T-helper 22 cell (primary cell): ENCODE results near the gene IGF2BP3.

Source experiments
- DNase-seq: peaks from one replicate; pipeline ENCODE4 v3.0.0-alpha.2; 2020; ENCODE audit warnings: low read depth

IGF2BP3 gene

GRCh38 chr7:23472046-23472445 is 1.8 kb upstream of the IGF2BP3 start:
- DNase-seq: no peak

GRCh38 chr7:23471106-23471859 is 992 bp upstream of the IGF2BP3 start:
- no peak for DNase-seq

- DNase-seq: no peak
Observed at GRCh38 chr7:23469961-23470250, 385 bp downstream of the IGF2BP3 start.

DNA sequence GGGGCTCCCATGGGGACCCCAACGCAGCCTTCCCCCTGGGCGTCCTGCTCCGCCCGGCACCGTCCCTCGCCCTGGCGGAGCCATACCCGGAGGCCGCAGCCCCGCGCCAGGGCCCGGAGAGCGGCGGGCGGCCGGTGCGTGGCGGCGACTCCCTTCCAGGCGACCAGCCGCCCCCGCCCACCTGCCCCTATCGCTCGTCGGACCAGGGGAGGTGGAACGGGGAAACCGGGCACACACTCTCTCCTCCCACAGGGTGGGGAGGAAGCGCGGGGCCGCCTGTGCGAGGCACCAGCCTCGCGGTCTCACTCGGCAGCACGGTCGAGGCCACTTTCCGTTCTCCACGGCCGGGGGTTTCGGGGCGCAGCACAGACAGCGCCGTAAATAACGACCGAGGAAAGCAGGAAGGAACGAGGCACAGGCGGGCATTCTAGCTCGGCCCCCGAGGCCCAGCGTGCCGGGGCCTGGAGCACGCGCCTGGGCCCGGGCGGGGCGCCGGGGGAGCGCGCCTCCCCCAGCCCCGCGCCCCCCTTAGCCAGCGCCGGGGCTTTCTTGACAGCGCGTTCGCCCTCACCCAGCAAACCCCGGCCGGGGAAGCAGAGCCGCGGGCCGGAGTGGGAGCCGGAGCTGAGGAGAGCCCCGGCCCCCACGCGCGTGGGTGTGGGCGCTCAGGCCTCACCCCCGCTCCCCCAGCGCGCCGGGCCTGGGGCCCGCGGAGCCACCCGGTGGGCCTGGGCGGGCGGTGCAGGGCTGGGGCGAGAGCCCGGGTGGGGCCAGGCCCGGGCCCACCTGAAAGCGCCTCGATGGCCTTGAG is 936 bp downstream of the IGF2BP3 start:
- no peak for DNase-seq

DNA sequence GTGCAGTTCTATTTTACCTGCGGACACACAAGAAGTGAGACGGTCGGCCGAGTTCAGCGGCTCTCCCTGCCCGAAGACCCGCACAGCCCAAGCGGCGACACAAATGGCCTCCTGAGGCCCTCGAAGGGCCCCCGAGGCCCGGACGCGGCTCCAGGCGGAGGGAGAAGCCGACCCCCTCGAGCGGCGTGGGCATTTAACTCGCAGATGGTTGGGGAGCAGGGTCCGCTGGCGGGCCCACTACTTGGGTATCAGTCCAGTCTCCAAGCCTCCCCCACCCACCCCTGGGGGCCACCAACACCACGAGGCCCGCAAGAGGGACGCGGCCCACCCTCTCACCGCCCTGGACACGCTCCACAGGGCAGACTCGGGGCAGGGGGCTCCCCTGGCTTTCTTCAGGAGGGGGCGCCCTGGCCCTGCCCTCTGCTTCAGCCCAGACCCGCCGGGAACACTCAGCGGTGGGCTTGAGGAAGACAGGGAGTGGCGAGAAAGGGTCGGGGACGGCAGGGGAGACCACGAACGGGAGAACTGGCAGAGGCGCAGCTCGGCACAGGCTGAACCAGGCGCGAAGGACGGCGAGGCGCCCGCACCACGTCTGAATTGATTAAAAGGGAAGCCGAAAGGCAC is 1.7 kb downstream of the IGF2BP3 start:
- DNase-seq: no peak

DNA sequence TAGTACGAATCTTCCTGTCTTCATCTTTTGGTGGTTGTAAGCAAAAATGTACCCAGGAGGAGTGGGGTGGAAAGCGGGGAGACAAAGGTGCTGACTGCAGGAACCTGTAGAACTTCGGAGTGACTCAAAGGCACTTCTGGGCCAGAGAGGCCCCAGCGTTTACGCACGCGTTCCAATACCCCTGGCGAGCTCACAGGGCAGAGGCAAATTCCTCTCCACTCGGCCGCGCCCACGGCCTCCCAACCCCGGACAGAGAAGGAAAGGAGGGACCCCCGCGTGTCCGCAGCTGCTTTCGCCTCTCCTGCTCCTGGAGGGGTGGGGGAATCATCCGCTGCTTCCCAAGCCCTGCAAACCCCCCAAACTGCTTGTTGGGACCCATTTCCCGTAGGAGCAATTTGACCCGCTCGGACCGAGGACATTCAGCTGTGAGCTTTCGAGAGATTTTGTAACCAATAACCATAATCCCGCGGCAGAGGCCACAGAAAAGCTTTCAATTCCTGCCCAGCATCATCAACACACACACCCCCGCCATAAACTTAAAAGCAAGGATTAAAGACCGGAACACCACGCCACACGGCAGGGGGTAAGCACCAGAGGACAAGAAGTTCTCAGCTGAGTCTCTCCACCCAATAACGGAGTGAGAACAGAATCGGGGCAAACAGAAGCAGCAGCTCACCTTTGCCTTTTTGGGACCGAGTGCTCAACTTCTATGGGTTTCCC is 2.3 kb downstream of the IGF2BP3 start:
- DNase-seq: no peak

DNA sequence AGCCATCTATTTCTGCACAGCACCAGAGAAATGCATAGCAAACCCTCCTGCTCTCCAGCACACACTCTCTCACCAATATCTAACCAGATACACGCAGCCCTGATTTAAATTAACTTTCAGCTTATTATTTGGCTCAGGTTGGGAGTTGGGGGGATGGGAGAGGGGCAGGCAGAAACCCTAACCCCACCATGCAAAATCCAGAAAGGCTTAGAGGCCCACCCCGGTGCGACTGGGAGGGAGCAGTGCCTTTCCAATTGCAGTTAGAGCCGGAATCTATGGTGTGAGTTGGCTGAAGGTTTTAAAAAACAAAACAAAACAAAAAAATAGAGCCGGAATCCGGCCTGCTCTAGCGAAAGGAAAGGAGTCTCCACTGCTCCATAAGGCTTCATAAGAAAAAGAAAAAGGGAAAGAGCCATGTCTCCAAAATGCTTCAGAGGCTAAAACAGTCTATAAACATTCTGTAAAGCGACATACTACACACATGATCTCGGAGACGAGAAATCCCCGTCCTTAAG is 2.9 kb downstream of the IGF2BP3 start:
- no peak for DNase-seq

GRCh38 chr7:23462846-23463245 is 7.4 kb downstream of the IGF2BP3 start:
- DNase-seq: no peak

- no peak for DNase-seq
Observed at GRCh38 chr7:23458044-23458443, 12.2 kb downstream of the IGF2BP3 start.

GRCh38 chr7:23456093-23456492 is 14.2 kb downstream of the IGF2BP3 start:
- DNase-seq: no peak

GRCh38 chr7:23454881-23455526 is 15.3 kb downstream of the IGF2BP3 start:
- DNase-seq: no peak

- no peak for DNase-seq
Observed at GRCh38 chr7:23450518-23450917, 19.8 kb downstream of the IGF2BP3 start.

DNA sequence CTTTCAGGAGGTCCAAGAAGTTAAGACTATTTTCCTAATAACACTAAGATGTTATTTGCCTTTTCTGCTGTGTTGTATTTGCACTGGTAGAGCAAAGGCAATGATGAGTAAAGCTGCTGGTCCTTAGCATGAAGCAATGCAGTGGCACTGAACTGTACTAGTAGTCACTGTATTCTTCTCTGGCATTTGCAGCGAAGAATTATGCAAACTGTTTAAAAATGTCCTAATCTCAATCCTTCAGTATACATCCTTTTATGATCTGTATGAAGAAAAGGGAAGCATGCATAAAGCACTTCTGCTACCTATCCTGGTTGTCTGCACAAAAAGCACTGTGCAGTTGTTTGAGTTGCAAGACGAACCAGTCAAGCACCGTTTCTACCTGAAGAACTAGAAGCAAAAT is 20.4 kb downstream of the IGF2BP3 start:
- DNase-seq: no peak

- DNase-seq: no peak
Observed at GRCh38 chr7:23445326-23445725, 25.0 kb downstream of the IGF2BP3 start.

DNA sequence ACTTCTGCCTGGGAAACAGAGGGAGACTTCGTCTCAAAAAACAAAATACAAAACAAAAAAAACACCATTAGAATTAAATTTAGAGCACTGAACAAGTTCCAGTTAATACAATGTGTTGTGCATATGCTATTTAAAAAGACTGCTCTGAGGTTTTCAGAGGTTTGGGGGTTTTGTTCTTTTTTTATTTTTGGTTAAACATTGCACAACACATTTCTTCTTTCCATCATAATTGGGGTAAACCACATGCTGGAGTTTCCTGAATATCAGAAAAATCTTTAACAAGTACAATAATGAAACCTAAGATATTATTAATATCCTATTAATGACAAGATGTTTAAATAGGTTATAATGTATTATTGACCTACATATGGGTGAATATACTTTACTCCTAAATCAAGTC is 26.3 kb downstream of the IGF2BP3 start:
- DNase-seq: no peak

DNA sequence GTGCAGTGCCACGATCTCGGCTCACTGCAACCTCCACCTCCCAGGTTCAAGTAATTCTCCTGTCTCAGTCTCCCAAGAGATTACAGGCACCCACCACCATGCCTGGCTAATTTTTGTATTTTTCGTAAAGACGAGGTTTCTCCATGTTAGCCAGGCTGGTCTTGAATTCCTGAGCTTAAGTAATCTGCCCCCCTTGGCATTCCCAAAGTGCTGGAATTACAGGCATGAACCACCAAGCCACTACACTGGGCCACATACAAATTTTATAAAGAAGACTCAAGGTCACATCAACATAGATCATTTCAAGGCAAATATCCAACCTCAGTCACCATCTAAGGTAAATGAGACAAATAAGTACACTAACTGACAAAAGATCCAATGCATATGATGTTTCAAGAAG is 32.1 kb downstream of the IGF2BP3 start:
- DNase-seq: no peak

DNA sequence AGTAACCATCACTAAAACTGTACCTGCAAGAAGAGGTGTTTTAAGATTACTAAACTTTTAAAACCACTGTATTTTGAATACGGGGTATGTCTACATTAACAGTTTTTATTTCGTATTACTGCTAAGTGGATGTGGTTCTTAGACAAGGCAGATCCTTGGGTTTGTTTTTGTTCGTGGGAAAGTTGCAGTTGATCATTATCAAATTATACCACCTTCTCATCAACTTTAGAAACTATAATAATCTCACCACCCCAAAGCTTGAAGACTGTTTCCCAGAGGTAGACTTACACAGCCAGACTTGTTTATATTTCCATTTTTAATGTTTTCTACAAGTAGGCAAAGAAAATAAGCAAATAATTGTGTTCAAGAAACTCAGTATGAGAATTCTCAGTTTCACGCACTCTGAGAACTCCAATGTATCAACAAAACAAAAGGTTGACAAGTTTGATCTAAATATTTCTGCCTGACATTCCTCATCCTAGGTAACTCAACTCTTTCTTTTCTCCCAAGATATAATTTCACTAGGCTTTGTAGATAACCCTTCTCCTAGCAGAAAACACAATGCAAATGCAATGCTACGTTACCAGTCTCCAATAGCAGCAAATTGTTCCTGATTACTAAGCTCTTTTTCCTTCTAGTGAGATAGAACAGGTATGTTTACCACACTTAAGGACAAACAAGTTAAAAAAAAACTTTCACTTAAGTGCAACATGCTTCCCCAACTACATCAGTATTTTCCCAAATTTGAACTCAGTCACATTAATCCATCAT is 36.0 kb downstream of the IGF2BP3 start:
- DNase-seq: no peak

GRCh38 chr7:23431702-23432199 is 38.5 kb downstream of the IGF2BP3 start:
- DNase-seq: no peak

GRCh38 chr7:23430893-23431259 is 39.4 kb downstream of the IGF2BP3 start:
- no peak for DNase-seq

- DNase-seq: no peak
Observed at GRCh38 chr7:23426876-23427275, 43.4 kb downstream of the IGF2BP3 start.

GRCh38 chr7:23422909-23423308 is 47.4 kb downstream of the IGF2BP3 start:
- DNase-seq: no peak
